Fibroblast of skin of back (primary cell): ENCODE measurements around the gene KAZN.

ENCODE experiments used
- DNase-seq: peaks from one replicate; pipeline ENCODE4 v3.0.0-alpha.2; 2013

Gene KAZN

GRCh38 chr1:14894811-14895560, 296.5 kb downstream of the KAZN start:
- DNase-seq = no peak

- no peak for DNase-seq
These were observed 297.2 kb downstream of the KAZN start for GRCh38 chr1:14895727-14896126.

GRCh38 chr1:14896381-14897079, 298.0 kb downstream of the KAZN start:
- peak; percentile 46 for DNase-seq

GRCh38 chr1:14897080-14897449, 298.6 kb downstream of the KAZN start:
- peak; percentile 18 for DNase-seq

GRCh38 chr1:14897547-14897946, 299.1 kb downstream of the KAZN start:
- no peak for DNase-seq

GRCh38 chr1:14897997-14898645, 299.6 kb downstream of the KAZN start:
- DNase-seq = no peak

GRCh38 chr1:14899686-14900085, 301.2 kb downstream of the KAZN start:
- no peak for DNase-seq

GRCh38 chr1:14901371-14901954, 303.0 kb downstream of the KAZN start:
- DNase-seq = no peak

- no peak for DNase-seq
These were observed 305.4 kb downstream of the KAZN start for GRCh38 chr1:14903922-14904321.

GRCh38 chr1:14906665-14907064, 308.2 kb downstream of the KAZN start:
- no peak for DNase-seq

- no peak for DNase-seq
These were observed 308.9 kb downstream of the KAZN start for GRCh38 chr1:14907416-14907815.

- no peak for DNase-seq
These were observed 310.8 kb downstream of the KAZN start for GRCh38 chr1:14909273-14909672.

GRCh38 chr1:14909920-14910460, 311.5 kb downstream of the KAZN start:
- DNase-seq = no peak

- no peak for DNase-seq
These were observed 312.7 kb downstream of the KAZN start for GRCh38 chr1:14910984-14911721.

- no peak for DNase-seq
These were observed 314.5 kb downstream of the KAZN start for GRCh38 chr1:14912839-14913481.

- DNase-seq = no peak
These were observed 315.1 kb downstream of the KAZN start for GRCh38 chr1:14913482-14914177.

GRCh38 chr1:14914351-14914988, 316.0 kb downstream of the KAZN start:
- DNase-seq = no peak

GRCh38 chr1:14915356-14916054, 317.0 kb downstream of the KAZN start:
- peak; percentile 29 for DNase-seq

GRCh38 chr1:14919289-14919688, 320.8 kb downstream of the KAZN start:
- DNase-seq = no peak

- DNase-seq = no peak
These were observed 321.3 kb downstream of the KAZN start for GRCh38 chr1:14919751-14920150.
